Measurements from ENCODE around the gene SLC9C1. TPM values are rescaled to one million over a fixed set of nuclear protein-coding genes. Genes with fewer than 3 reads are reported as not detected.

SLC9C1 gene
- total RNA-seq, 8 experiments from 2014 or later: 0.05 to 0.27 TPM; not detected in 6

Other genes with a start within 250 kb of the SLC9C1 start
- 1 to 10 TPM in 3 of 8 experiments, under 1 TPM in 5; 0.11 to 4.4 (median 0.45) TPM for gene C3orf52, start 207.8 kb downstream of the SLC9C1 start, total RNA-seq
- gene GCSAM, start 161.0 kb downstream of the SLC9C1 start, total RNA-seq: under 1 TPM in 5 of 8 experiments, not detected in 3; 0.13 to 0.38 (median 0.36) TPM
- 10 to 100 TPM in 6 of 8 experiments, 1 to 10 TPM in 1, not detected in 1; 1.0 to 79.1 (median 65.7) TPM for gene CD200, start 38.9 kb upstream of the SLC9C1 start, total RNA-seq
- 10 to 100 TPM in 1 of 8 experiments, 1 to 10 TPM in 2, under 1 TPM in 5; 0.05 to 10.2 (median 0.35) TPM for gene BTLA, start 205.3 kb upstream of the SLC9C1 start, total RNA-seq